K562 (cell line): Measurements from ENCODE around the gene BPHL. TPM values are rescaled to one million over a fixed set of nuclear protein-coding genes. Genes with fewer than 3 reads are reported as not detected.

ENCODE experiments used
- CTBP1 ChIP-seq: fragments of 450-650 bp; IDR thresholded peaks from 2 replicates; pipeline ENCODE4 v1.6.1; 2016; ENCODE audit warnings: borderline replicate concordance
- GATA2 ChIP-seq: sonication (generic); formaldehyde crosslinking; IDR thresholded peaks from 2 replicates; pipeline ENCODE4 v1.4.0; 2020; ENCODE audit warnings: mild to moderate bottlenecking, missing genetic modification reagents
- MGA ChIP-seq: fragments of 450-650 bp; IDR thresholded peaks from 2 replicates; pipeline ENCODE4 v1.6.1; 2016; ENCODE audit warnings: mild to moderate bottlenecking, moderate library complexity
- MTA2 ChIP-seq: fragments of 450-650 bp; IDR thresholded peaks from 2 replicates; pipeline ENCODE4 v1.6.1; 2016; ENCODE audit warnings: low read depth
- RAD21 ChIP-seq, 2 experiments: fragments of 250-450 bp in 1 of 2; fragments of 450-650 bp in 1 of 2; sonication (Bioruptor Pico) in 1 of 2; formaldehyde crosslinking in 1 of 2; IDR thresholded peaks in 1 of 2; conservative IDR thresholded peaks in 1 of 2; 2 replicates each; pipeline versions ENCODE4 v1.4.0 to v1.8.0; 2020 to 2022; ENCODE audit warnings: mild to moderate bottlenecking in 2 of 2, moderate library complexity in 1 of 2
- REST ChIP-seq, 2 experiments: fragments of 450-650 bp; formaldehyde crosslinking in 1 of 2; IDR thresholded peaks; 2 replicates each; pipeline versions ENCODE4 v1.4.0 to v1.6.1; 2014 to 2020; ENCODE audit warnings: mild to moderate bottlenecking in 2 of 2, borderline replicate concordance in 1 of 2, low read depth in 1 of 2
- polyA plus RNA-seq, 8 experiments: library from polyadenylated mRNA; depleted of rRNA in 4 of 8; stranded (reverse) in 5 of 8; unstranded in 3 of 8; fragments of >200 nt; fragmentation: Nextera tagmentation in 2 of 8; fragmentation: Illumina TruSeq in 1 of 8; extraction: Ambion mirVana in 2 of 8; extraction: Trizol in 1 of 8; gene quantifications; 2 replicates each; pipeline versions ENCODE4 v1.2.1 to v1.2.3, GENCODE V29; 2011 to 2014; ENCODE audit warnings: inconsistent platforms in 1 of 8, missing spikeins in 1 of 8
- total RNA-seq, 7 experiments: library from RNA; depleted of rRNA in 6 of 7; stranded (reverse); fragments of >200 nt in 6 of 7; fragmentation: Illumina TruSeq in 2 of 7; extraction: Trizol in 2 of 7; gene quantifications; 2 replicates each; pipeline versions ENCODE4 v1.2.1 to v1.2.3, GENCODE V29; 2011 to 2021; ENCODE audit warnings: low replicate concordance in 1 of 7

BPHL gene
- total and polyA plus RNA-seq, 9 of the 15 experiments (the other 6 are each of a cell fraction or from before 2014, with no cell fraction given): 3.5 to 17.4 (median 8.2) TPM

GRCh38 chr6:3147914-3148757 lies 29.6 kb downstream of the BPHL start (continued):
- TF ChIP-seq MGA (no peak), RAD21 (CRISPR knock-in tag; conservative IDR thresholded peaks at IDR 0.05 in 1 of 2, IDR thresholded peaks at IDR 0.05 in 1 of 2) (peak; percentile 21 to 63; a peak in 3 of 4 replicates), MTA2 (no peak), GATA2 (0 out of 2 replicates have a peak, but pooled peaks have one; percentile 41), REST (IDR thresholded peaks at IDR 0.05; ENCODE audit: borderline replicate concordance) (peak; percentile 47; the same call in 1 of the 2 replicates), REST (CRISPR knock-in tag; IDR thresholded peaks at IDR 0.05; ENCODE audit: low read depth) (no peak), CTBP1 (peak; percentile 11; the same call in 1 of the 2 replicates)
